Suprapubic skin (tissue), 4 donors: ENCODE data around the gene TMEM186.

Experiments used
- CTCF ChIP-seq, 2 donors: fragments of 200-600 bp in 1 of 2; fragments of 450-650 bp in 1 of 2; sonication (generic) in 1 of 2; IDR thresholded peaks; one replicate each; pipeline ENCODE4 v1.5.1; 2016 to 2019; ENCODE audit warnings: antibody characterized with exemption in 2 of 2, mild to moderate bottlenecking in 1 of 2, moderate library complexity in 1 of 2
- EP300 ChIP-seq: sonication (generic); formaldehyde crosslinking; IDR thresholded peaks from one replicate; pipeline ENCODE4 v1.6.1; 2017; ENCODE audit warnings: antibody characterized with exemption
- POLR2A ChIP-seq, 2 donors: fragments of 450-650 bp; IDR thresholded peaks; one replicate each; pipeline ENCODE4 v1.6.1; 2017; ENCODE audit warnings: antibody characterized with exemption in 2 of 2, mild to moderate bottlenecking in 2 of 2, moderate library complexity in 2 of 2
- POLR2AphosphoS5 ChIP-seq, 3 donors: sonication (generic); formaldehyde crosslinking; IDR thresholded peaks; one replicate each; pipeline ENCODE4 v1.6.1; 2017; ENCODE audit warnings: antibody characterized with exemption in 3 of 3

GRCh38 chr16:8776129-8776584 lies 21.3 kb downstream of the TMEM186 start:
- TF ChIP-seq CTCF (IDR thresholded peaks at IDR 0.05) (no peak), POLR2A (IDR thresholded peaks at IDR 0.05) (no peak), POLR2AphosphoS5 (IDR thresholded peaks at IDR 0.05) (no peak), EP300 (no peak)
